ENCODE measurements around the gene BMERB1. TPM values are rescaled to one million over a fixed set of nuclear protein-coding genes. Genes with fewer than 3 reads are reported as not detected.

Gene BMERB1
- total RNA-seq, 4 donors from 2014 or later = 7.0 to 47.9 (median 15.0) TPM

DNA sequence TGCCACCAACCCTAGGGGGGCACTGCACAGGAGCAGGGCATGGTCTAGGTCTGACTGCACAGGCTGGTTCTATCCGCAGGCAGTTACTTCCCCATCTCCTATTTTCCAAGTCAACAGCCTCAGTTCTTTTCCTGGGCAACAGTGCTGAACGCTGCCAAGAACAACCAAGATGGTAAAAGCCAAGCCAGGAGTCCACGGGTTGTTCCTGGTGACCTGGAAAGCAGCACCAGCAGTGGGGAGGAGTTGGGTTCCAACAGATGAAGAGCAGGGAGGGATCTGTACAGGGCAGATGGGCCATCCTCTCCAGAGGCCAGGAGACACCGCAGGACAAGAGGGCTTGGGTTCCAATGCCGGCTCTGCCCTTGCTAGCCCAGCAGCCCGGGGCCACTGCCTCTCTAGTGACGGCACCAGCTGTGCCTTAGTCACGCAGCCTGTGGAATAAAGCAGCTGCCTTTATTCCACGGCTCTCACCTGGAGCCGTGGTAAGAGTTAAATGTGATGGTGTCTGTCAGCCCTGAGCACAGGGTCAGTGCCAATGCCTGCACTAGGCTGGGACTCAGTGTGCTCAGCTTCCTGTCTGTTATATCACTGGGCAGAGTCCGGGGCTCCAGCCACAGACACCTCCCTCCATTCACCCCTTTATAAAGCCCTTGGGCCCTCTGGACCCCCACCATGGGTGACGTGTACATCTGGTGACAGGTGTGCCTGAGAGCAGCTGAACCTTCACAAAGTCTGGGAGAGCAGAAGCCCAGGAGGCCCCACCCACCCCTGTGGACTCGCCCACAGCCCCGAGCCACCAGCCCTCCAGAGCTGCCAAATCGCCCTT lies 163.6 kb downstream of the BMERB1 start:
- H3K4me1 ChIP-seq = no peaks in the 10 kb centered on the region
- H3K4me3 ChIP-seq = no peak overlapping the region
- no peaks in the 10 kb centered on the region for H3K27me3 ChIP-seq
- H3K36me3 ChIP-seq = peaks cover 0 to 82% (median 0%) of the 10 kb centered on the region in 3 donors
- TF ChIP-seq, protein P1, sequence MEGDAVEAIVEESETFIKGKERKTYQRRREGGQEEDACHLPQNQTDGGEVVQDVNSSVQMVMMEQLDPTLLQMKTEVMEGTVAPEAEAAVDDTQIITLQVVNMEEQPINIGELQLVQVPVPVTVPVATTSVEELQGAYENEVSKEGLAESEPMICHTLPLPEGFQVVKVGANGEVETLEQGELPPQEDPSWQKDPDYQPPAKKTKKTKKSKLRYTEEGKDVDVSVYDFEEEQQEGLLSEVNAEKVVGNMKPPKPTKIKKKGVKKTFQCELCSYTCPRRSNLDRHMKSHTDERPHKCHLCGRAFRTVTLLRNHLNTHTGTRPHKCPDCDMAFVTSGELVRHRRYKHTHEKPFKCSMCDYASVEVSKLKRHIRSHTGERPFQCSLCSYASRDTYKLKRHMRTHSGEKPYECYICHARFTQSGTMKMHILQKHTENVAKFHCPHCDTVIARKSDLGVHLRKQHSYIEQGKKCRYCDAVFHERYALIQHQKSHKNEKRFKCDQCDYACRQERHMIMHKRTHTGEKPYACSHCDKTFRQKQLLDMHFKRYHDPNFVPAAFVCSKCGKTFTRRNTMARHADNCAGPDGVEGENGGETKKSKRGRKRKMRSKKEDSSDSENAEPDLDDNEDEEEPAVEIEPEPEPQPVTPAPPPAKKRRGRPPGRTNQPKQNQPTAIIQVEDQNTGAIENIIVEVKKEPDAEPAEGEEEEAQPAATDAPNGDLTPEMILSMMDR (IDR thresholded peaks at IDR 0.05) = no peak
- no peak for TF ChIP-seq POLR2A (IDR thresholded peaks at IDR 0.05)
- H3K9me3 ChIP-seq = no peaks in the 10 kb centered on the region
- no peak for DNase-seq
- H3K27ac ChIP-seq = no peak overlapping the region

DNA sequence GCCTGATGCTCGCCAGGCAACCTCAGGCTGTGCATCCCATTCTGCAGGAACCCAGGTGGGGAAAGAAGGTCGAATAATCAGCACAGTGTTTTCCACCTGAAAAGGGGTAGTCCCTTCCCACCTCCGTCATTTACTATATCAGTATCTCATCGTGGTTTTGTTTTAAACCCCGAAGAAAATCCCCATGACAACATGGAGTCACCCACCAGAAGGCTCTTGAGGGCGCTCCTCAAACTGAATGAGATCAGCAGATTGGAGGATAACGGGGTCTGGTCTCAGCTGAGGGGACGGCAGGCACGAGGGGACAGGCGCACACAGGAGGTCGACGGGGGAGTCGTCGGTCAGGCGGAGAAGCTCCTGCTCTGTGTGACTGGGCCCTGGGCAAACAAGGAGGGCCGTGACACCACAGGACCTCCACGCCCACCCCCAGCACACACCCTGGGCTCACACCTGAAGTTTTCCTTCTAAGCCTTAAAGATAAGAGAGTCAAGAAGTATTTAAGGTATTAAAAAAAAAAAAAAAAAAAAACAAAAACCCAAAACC lies 164.3 kb downstream of the BMERB1 start:
- Histone ChIP-seq H3K36me3 (peaks cover 0 to 88% (median 5%) of the 10 kb centered on the region in 3 donors), H3K4me3 (no peak overlapping the region), H3K27ac (no peak overlapping the region), H3K4me1 (no peaks in the 10 kb centered on the region), H3K27me3 (no peaks in the 10 kb centered on the region), H3K9me3 (no peaks in the 10 kb centered on the region)
- DNase-seq = no peak
- TF ChIP-seq, protein P1 (IDR thresholded peaks at IDR 0.05) = no peak
- TF ChIP-seq POLR2A (IDR thresholded peaks at IDR 0.05) = no peak

DNA sequence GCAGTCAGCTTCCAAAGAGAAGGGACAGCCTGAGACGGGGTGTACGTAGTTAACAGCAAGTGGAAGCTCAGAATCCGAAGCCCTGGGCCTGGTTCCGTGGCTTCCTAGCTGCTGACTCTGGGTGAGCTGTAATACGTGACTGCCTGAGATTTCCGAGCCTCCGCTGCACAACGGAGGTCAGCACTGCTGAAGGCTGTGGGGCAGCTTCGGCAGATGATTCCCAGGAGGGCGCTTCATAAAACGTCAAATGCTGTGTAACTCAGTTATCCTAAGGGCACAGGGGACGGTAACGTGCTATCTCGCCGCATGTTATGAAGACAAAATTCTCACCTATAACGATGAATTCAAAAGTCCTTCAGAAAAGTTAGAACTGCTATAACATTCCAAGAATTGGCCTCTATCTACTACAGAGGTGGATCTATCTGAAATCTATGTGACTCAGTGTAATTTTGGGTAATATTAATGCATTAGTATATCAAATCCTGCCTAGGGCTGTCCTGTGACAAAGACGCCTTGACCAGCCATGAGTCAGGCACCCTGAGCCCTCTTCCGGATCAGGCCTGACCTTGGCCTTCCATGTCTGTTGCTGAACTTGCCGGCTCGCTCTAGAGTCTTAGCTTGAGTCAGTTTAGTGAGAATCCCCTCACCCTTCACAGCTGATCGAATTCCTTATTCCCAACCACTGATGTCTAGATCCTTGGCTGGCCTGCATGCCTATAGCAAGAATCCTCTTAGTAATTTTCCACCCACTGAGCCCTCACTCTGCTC lies 165.1 kb downstream of the BMERB1 start:
- DNase-seq = no peak
- Histone ChIP-seq H3K9me3 (no peaks in the 10 kb centered on the region), H3K27ac (no peak overlapping the region), H3K27me3 (no peaks in the 10 kb centered on the region), H3K36me3 (peaks cover 0 to 96% (median 6%) of the 10 kb centered on the region in 3 donors), H3K4me1 (no peaks in the 10 kb centered on the region), H3K4me3 (no peak overlapping the region)
- TF ChIP-seq, protein P1 (IDR thresholded peaks at IDR 0.05) = no peak
- no peak for TF ChIP-seq POLR2A (IDR thresholded peaks at IDR 0.05)

DNA sequence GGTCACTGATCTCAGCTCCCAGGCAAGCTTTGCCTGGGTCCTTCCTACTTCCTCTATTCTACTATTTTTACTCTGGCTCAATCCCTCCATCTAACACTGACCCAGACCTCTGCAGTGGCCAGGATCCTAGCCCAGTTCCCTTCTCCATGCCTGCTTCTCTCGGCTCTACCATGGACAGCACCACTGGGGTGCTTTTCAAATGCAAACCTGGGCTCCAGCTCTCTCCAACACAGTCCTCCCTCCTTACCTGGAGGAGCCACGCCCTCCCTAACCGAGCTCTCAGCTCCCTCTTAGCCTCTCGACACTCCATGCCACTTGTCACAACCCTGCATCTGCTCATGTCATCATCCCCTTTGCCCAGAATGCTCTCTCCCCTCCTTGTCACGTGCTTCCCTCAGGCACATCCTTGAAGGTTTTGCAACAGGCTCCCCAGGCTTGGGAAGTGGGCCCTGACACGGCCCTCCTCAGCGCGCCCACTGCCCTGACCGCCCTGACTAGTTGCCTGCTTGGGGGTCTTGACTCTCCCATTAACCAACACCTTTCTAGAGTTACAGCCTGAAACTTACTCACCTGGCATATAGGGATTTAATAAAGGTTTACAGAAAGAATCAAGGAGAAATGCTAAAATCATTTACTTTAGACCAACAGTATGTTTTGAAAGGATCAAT lies 167.0 kb downstream of the BMERB1 start:
- H3K36me3 ChIP-seq = peaks cover 0 to 98% (median 6%) of the 10 kb centered on the region in 3 donors

More for the DNA sequence above, 167.0 kb downstream of the BMERB1 start:
- Histone ChIP-seq H3K4me3 (no peak overlapping the region), H3K27ac (no peak overlapping the region), H3K9me3 (no peaks in the 10 kb centered on the region), H3K4me1 (no peaks in the 10 kb centered on the region), H3K27me3 (no peaks in the 10 kb centered on the region)
- no peak for DNase-seq
- no peak for TF ChIP-seq POLR2A (IDR thresholded peaks at IDR 0.05)
- TF ChIP-seq, protein P1 (IDR thresholded peaks at IDR 0.05) = no peak
